Stimulated activated CD8-positive, alpha-beta memory T cell treated with anti-CD3 and anti-CD28 coated beads, Interleukin-2, amount 100 ng/mL, for 1 hour (primary cell): ENCODE results near the gene PSMA7.

Source experiments
- DNase-seq, 2 donors: peaks; one replicate each; pipeline ENCODE4 v3.0.0-alpha.2; 2020; ENCODE audit warnings: low read depth in 2 of 2

The PSMA7 gene

DNA sequence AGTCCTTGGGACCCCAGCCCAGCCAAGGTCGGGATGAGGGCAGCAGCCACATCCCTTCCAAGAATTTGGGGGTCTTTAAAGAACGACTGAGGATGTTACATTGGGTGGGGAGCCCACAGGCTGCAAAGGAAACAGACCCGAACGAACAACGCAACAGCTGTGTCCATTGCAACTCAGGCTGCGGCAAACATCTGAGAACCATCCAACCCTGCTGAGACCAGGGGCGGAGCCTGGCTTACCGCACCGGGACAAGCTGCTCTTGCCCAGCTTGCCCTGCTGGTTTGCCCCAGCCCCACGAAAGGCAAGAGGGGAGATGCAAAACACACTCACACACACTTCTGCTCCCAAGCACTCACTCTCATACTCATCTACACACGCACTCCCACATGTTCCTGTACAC, 56.0 kb downstream of the PSMA7 start:
- DNase-seq = no peak
